GM18868 (cell line): ENCODE data around the gene HEXB.

Experiments
- ATAC-seq: cut with Tn5 transposase; IDR thresholded peaks from one replicate; pipeline ENCODE4 v1.9.1; 2021; ENCODE audit warnings: mild to moderate bottlenecking, moderate library complexity; ENCODE audit not compliant: unreplicated experiment

The HEXB gene

DNA sequence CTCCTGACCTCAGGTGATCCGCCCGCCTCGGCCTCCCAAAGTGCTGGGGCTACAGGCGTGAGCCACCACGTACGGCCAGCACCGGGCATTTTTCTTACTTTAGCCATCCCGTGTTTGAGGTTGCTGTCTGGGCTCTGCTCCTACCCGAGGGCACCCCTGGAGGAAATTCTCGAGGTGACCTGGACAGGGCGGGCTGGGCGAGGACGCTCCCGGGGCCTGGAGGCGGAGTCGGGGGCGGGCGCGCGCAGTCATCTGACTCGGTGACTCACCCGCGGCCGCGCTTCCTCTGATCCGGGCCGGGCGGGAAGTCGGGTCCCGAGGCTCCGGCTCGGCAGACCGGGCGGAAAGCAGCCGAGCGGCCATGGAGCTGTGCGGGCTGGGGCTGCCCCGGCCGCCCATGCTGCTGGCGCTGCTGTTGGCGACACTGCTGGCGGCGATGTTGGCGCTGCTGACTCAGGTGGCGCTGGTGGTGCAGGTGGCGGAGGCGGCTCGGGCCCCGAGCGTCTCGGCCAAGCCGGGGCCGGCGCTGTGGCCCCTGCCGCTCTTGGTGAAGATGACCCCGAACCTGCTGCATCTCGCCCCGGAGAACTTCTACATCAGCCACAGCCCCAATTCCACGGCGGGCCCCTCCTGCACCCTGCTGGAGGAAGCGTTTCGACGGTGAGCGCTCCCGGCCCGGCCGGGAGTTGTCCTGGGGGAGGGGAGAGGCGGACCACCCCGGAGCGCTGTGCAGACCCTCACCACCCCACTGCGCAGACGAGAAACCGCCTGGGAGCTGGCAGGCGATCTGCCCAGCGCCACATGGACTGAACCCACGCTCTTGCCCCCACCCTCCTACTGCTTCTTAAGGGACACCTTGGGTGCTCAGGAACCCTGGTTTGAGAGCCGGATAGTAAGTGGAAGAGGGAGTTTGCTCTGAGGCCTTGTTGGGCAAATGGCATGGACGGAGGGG, at the start of gene HEXB:
TSS of gene HEXB (plus strand) at position 334 of the 952 bp plus-strand sequence. CDS start at position 362, 28 bp downstream.
- peak; percentile 80 for ATAC-seq

DNA sequence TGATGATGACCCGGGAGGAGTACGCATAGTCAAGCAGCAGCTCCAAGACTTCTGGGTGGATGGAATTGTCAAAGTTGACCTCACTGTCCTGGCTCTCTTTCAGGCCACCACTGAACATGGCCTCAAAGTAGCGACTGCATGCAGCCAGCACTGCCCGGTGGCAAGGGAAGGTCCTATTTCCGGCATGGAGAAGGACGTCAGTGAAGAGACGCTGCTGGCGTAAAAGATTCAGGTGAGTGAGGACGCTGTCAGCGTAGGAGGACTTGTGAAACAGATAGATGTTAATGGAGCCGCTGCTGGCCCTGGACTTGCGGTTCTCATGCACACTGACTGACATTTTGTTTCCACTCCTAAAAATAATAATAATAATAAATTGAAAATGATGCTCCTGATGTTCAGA, 48.9 kb upstream of the HEXB start:
- no peak for ATAC-seq

DNA sequence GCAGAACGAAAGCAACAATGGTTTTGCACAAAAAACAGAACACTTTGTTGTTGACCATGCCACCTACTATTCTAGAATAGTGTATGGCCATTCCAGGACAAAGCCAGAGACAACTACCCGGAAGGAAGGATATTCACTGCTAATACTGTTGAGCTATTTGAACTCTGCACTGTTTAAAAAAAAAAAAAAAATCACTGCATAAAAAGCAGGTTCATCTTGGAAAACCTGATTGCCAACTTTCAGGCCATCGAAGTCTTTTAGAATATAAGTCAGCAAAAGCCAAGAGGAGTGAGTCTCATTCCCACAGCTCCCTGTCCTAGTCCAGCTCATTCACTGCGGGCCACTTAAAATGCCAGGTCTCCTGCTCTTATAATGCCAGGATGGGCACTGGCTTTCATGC, 48.5 kb upstream of the HEXB start:
- no peak for ATAC-seq

DNA sequence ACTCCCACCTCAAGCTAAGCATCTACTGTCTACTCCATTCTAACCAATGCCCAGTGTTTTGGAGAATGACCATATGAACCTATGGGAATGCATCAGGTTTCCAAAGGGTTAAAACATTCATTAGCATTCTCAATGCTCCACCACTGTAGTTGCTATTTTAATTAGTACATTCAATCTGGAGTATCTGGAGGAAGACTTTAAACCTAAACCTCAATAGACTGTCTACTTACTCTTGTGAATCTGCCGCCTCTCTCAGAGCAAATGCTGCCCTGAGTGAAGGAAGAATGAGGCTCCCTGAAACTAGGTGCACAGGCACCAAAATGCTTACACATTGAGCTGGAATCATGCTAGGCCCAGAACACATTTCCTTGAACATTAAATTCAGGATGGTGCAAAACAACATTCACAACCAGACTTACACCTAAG, 46.5 kb upstream of the HEXB start:
- no peak for ATAC-seq

DNA sequence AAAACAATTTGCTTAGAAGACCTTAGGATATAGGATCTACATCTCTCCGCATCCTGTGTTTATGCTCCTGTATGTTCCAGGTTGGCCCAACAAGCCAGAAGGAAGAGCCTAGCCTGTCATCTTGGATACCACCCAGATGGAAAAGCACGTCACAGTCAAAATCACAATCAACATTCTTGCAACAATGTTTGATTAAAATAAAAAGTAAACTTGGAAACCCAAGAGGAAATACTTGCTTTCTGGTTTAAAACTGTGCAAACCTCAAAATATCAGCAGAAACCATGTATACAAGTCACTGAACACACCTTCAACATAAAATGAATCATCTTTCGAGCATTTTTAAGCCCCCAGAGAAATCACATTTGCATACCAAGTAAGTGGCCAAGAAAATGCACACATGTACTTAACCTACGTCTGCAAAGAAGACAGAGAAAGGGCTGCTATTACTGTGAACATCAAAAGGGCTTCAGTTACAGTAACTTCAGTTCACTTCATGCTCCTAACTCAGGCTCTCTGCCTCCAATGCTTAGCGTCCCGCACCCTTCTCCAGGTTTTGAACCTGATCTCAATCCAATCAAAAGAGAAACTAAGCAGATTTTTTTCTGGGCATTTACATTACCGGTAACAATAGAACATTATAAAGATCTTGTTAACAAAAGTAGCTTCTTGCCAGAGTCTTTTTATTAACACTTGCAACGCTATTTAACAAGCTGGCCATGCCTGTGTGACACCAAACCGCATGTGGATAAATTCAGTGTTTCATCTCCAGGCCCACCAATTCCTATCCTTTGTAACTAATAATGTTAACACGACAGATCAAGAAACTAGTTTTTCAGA, 45.8 kb upstream of the HEXB start:
- peak; percentile 37 for ATAC-seq

DNA sequence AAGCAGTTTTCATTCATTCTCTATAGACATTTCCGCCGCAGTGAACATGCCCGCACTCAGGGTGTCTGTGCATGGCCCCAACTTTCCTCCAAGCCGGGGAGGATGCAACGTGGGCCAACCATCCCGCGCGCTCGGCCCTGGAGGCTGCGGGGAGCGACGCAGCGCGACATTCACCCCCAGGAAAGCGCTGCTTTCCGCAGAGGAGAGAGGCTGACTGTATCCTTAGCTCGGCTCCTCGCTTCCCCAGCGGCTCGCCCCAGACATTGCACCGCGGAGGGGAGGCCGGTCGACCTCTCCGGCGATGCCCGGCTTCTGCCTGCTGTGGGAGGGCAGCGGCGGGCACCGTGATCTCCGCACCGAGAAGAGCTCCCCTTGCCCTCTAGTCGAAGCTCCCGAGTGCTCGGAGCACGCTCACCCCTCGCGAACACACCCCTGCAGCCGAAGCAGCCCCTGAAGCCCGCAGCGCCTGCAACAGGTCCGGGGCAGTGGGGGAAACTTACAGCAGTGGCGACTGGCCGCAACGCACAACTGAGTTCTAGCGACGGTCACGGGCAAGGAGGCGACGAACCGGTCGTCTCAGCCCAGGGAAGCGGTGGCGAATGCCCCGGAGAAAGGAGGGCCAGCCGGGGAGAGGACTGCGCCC, 45.1 kb upstream of the HEXB start:
- ATAC-seq, result peak; percentile 4

DNA sequence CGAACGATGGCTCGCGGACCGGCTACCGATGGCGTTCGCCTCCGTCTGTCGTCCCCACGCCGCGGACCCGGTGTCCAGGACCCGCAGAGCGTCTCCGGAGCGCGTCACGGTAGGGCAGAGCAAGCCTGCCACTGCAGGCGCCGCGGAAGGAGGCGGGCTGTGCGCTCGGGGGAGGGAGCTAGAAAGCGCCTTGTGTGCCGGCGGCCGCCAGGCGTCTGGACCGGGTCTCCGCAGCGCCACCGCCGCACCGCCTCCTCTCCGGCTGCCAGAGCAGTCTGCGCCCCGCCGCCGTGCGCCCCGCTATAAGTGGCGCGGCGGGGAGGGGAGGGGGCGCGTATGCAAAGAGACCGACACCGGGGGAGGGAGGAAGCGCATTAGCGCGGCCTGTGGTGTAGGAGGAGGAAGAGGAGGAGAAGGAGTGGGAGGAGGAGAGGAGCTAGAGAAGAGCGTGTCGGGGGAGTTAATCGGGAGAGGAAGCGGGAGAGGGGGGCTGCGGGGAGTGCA, 44.5 kb upstream of the HEXB start, which contains the start of gene ENC1:
TSS of gene ENC1 (minus strand) at position 279 of the 504 bp plus-strand sequence. CDS start 4,243 bp downstream, outside the sequence.
- ATAC-seq, result peak; percentile 69

DNA sequence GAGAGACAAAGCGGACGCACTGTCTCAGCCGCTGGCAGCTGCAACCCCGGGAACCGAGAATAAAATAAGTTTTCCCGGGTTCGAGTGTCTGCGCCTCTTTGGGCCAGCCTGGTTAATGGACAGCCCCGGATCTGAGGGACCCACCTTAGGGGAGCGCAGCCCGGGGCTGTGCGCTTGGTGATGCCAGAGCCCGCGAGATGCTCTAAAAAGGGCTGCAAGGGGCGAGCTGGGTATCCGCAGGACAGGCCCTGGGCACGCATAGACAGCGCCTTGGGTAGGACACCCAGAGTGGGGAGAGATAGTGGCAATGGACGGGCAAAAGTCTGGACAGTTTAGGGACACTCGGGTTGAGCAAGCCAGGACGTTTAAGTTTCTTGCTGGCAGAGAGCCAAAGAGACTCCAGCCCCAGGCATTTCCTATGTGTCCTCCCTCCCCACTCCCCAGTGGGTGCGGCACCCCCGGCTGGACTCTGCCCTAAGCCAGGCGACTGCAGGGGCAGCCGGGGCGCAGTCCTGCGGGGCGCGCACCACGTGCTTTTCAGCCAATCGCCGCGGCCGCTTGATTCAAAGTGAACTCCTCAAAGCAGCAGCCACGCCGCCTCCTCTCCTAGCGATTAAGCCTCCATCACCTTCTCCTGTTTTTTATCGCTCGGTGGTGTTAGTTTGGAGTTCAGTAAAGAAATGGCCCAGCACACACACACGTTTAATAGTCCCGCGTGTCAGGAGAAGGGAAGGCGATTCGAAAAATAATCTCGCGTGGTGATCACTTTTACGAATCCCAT, 43.9 kb upstream of the HEXB start:
- peak; percentile 22 for ATAC-seq

DNA sequence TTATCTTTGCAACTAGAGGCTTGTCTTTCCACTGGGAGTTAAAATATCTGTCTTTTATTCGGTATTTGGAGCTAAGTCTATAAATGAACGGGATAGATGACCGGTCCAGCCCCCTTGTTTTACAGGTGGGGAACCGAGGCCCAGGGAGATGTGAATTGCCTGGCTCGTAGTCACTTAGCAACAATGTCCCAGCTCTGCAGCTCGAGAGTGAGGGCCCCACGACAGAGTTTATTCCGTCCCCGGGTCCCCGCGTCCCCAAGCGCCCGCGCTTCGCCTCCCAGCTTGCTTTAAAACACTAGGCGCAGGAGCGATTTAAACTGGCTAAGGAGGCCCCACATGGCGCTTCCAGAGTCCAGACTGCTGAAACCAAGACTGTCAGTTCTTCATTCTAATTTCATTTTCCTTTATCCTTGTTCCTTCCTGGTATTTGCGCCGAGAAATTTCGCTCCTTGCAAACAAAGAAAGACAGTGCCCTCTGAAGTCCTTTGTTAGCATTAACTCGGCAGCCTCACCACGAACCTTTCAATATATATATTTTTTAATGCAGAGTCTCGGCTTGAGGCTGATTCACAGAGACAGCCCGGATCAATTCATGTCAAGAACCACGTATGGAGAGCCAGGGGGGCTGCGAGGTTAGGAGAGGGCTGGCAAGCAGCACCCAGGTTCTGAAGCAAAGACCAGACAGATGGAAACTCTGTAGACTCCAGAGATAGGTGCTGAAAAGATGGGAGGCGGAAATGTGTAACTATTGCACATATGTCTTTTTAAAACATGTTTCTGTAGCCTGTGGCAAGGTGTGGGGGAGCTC, 43.1 kb upstream of the HEXB start:
- ATAC-seq, result no peak

DNA sequence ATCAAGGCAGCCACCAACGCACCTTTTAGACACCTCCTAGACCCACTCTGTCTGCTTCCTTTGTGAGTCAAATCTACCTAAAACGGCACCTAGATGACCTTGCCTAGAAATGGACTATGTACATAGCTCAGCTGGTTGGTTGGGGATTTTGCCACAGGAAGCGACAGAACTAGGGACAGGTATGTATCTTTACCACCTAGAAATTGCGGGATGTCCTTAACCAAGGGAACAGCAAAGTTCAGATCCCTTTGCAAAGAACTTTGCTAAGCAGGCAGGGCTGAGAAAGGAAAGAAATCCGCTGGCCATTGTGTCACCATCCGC, 42.5 kb upstream of the HEXB start:
- ATAC-seq, result no peak

DNA sequence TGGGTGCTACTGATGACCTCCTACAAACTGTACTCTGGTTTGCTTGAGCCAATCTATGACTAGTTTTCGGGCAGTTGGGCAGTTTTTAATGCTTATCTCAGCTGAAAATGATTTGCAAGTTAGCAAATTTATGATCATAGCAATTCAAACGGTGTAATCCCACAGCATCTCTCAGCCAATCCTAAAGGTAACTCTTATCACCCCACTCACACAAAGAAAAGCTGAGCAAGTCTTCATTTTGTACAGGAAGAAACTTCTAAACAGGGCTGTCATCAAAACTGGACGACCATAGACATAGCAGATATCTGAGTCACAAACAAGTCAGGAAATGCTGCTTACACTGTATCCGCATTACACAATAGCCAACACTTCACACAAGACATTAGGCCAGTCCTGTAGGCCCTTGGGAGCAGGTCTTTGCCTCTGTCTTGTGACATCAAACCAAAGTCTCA, 41.9 kb upstream of the HEXB start:
- ATAC-seq, result no peak

DNA sequence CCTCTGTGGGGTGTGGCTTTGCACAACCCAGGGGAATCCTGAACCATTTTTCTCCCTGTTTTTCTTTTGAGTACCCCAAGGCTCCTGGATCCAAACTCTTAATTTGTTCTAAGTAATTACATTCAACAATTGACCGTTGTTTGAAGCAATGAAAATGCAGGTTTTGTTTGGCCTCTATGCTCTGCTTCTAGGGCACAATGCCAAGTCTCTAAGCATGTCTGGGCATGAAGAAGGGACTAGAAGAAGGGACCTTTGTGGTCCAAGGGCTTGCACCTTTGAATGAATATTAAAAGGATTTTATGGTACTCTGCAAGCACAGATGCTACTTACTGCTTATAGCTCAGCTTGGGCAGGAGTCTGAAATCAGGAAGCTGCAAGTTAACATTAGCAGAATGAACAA, 37.9 kb upstream of the HEXB start:
- no peak for ATAC-seq

DNA sequence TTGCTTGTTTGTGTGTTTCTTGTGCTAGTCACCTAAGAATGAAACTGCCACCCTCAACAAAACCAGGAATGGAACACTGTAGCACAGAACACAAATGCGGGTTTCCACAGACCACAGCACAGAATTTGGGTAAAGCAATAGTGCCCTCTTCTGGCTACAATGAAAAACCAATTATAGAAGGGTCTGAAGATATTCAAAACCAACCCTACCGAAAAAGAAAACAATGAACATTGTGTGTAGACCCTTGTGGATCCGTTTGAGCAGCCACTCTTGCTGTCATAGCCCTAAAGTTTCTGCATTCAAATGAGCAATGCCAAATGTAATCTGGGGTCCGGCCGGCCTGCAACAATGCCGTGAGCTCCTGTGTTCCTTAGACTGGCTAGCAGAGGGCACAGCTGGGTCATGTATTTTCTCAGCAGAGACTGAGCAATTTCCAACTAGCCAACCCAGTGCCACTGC, 36.2 kb upstream of the HEXB start:
- no peak for ATAC-seq

DNA sequence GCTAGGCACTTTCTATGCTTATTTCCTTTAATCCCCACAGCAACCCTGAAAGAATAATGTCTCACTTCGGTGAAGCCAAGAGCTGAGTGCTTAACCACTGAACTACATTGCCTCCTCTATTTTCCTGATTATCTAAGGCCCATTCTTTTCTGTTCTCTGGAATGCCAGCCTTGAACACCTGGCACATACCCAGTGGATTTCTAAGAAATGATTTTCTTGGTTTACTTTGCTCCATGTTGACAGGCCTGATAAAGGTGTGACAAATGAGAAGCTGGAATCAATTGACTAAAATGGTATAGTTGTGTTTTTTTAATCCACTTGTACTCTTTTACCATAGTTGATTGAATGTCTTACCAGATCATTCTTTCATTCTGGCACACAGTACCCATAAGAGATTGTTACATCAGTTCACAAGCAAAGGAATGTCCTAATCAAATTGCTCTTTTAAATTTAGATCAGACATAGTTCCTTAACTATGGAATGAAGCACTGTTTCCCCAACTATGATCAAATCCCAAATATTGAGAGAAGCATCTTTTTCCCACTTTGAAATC, 35.5 kb upstream of the HEXB start:
- no peak for ATAC-seq

DNA sequence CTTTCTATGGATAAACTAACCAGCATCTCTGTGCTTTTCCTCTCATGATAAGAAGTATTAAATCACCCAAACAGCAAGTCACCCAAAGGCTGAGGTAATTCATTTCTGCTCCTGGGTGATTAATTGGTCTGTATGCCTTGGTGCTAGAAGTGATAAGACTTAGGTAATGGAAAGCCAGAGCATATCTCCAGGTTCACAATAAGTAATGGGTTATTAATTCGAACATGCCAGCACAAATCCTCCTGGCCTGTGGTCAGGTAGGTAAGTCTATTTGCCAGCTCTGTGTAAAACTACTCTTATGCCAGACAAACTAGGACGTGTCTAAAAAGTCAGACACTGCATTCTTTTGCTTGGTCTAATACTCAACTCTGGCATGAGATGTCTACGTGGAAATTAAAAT, 33.3 kb upstream of the HEXB start:
- ATAC-seq, result no peak

DNA sequence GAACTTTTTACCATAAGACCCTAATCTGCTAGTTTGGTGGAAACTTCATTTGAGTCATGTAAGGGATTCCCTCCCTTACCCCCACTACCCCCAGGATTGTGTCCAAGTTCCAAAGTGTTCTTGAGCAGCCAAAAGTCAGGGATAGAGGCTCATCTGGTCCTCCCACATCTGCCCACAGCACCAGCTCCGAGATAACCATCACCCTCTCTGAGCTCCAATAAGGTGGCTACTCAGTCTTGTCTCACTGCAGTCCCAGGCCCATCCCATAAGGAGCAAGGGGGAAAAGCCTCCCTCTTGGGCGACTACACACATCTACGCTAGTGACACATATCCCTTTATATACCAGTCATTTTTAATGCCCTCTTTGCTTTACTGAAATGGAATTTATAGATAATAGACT, 32.5 kb upstream of the HEXB start:
- ATAC-seq, result no peak

DNA sequence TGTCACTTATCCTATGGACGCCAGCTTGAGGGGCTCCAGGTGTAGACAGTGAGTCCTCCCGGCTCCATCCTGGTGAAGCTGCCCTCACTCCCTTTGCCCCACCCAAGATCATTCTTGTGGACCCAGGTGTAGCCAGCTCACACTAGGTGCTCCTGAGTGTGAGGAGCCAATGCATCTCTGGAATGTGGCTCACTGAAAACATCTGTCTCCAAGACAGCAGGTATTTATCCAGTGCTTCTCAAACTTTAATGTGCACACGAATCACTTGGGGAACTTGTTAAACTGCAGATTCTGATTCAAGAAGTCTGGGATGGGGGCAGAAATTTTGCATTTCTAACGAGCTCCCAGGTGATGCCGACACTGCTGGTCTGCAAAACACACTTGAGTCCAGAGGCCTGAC, 31.0 kb upstream of the HEXB start:
- ATAC-seq, result no peak

DNA sequence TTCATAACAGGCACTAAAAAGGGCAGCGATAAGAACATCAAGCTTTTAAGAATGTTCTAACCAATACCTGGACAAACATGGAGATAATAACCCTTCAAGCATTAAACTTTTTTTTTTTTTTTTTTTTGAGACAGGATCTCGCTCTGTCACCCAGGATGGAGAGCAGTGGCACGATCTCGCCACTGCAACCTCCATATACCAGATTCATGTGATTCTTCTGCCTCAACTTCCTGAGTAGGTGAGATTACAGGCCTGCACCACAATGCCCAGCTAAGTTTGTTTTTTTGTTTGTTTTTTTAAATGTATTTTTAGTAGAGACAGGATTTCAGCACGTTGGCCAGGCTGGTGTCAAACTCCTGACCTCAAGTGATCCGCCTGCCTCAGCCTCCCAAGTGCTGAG, 29.8 kb upstream of the HEXB start:
- no peak for ATAC-seq

DNA sequence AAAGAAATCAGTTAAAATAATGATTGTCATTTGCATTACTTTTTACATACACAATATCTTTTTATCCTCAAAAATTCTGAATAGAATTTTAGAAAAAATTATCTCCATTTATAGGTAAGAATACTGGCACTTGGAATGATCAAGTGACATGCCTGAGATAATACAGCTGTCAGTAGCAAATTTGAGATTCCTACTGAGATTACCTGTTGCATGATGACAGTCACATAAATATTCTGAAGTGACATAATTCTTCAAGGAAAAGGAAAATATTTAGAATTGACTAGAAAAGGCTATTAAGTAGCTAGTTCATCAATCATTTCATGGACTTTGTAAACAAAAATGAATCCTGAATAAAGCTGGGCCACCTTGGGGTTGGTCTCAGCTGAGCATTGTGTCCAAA, 29.3 kb upstream of the HEXB start:
- ATAC-seq, result no peak
